Muscle layer of colon (tissue), 2 donors: ENCODE results near the gene MPHOSPH10.
"Not testable (repeated sequence)": the region's sequence is repeated elsewhere in the genome, so short reads cannot be mapped to it uniquely, and the experiment has no call there.

Source experiments
- H3K27ac ChIP-seq: one replicate; pipeline ENCODE4 v1.7.0; 2013; ENCODE audit warnings: low read depth, mild to moderate bottlenecking, low read length, moderate library complexity
- H3K27me3 ChIP-seq, 2 donors: one replicate each; pipeline ENCODE4 v1.7.0; 2013; ENCODE audit warnings: low read length in 2 of 2, mild to moderate bottlenecking in 2 of 2; ENCODE audit not compliant: insufficient read depth in 2 of 2, control insufficient read depth in 1 of 2
- H3K36me3 ChIP-seq: one replicate; pipeline ENCODE4 v1.7.0; 2013; ENCODE audit warnings: mild to moderate bottlenecking, low read length; ENCODE audit not compliant: insufficient read depth
- H3K4me1 ChIP-seq: one replicate; pipeline ENCODE4 v1.7.0; 2013; ENCODE audit warnings: mild to moderate bottlenecking, low read length; ENCODE audit not compliant: insufficient read depth
- H3K4me3 ChIP-seq, 2 donors: one replicate each; pipeline ENCODE4 v1.7.0; 2013; ENCODE audit warnings: low read length in 2 of 2, low read depth in 1 of 2, mild to moderate bottlenecking in 1 of 2, moderate library complexity in 1 of 2
- H3K9ac ChIP-seq: one replicate; pipeline ENCODE4 v1.7.0; 2013; ENCODE audit warnings: low read length
- H3K9me3 ChIP-seq: one replicate; pipeline ENCODE4 v1.7.0; 2013; ENCODE audit warnings: mild to moderate bottlenecking, low read length
- donor health status: abdominal sarcoma.
- donor health status: Adenocarcinoma of cecum.

MPHOSPH10 gene

DNA sequence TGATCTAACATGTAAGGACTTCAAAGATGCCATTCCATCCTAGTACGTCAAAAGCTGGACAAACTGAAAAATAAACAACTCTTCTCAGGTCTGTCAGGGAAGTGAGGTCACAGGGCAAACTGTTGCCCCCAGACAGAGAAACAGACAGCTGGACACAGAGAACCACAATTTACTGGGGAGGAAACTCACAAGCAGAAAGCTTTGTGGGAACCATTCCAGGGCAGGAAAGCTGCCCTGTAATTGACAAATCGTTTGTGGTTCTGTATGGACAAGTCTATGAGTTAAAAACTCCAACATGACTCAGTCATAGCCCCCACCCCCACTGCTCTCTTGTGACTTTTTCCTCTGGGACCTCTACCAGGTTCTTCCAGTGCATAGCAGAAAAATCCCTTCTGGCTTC lies 28.8 kb upstream of the MPHOSPH10 start:
- H3K36me3 ChIP-seq: no peaks in the 10 kb centered on the region
- H3K27me3 ChIP-seq: no peaks in the 10 kb centered on the region
- no peak overlapping the region for H3K27ac ChIP-seq
- no peaks in the 10 kb centered on the region for H3K9me3 ChIP-seq
- H3K4me3 ChIP-seq: no peak overlapping the region
- H3K9ac ChIP-seq: no peak overlapping the region
- no peaks in the 10 kb centered on the region for H3K4me1 ChIP-seq

DNA sequence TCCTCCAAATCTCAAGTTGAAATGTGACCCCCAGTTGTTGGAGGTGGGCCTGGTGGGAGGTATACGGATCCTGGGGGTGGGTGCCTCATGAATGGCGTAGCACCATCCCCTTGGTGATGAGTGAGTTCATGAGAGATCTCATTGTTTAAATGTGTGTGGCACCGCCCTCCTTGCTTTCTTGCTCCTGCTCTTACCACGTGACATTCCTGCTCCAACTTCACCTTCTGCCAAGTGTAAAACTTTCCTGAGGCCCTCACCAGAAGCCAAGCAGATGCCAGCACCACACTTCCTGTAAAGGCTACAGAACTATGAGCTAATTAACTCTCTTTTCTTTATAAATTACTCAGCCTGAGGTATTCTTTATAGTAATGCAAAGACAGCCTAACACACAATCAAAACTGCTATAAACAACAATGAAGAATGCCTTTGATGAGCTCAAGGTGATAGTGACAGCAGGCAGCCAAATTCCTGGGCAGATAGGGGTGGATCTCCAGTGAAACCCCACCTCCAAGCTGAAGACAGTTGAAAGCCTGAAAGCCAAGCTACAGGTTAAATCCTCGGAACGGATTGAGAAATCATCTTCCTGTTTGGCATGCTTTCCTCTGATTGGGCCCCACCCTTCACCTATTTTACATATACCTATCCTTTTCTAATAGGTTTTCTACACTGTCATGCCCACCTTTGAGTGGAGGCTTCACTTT lies 27.3 kb upstream of the MPHOSPH10 start:
- H3K9me3 ChIP-seq: no peaks in the 10 kb centered on the region
- no peak overlapping the region for H3K27ac ChIP-seq
- H3K36me3 ChIP-seq: no peaks in the 10 kb centered on the region
- H3K4me3 ChIP-seq: no peak overlapping the region
- no peak overlapping the region for H3K9ac ChIP-seq
- no peaks in the 10 kb centered on the region for H3K4me1 ChIP-seq
- H3K27me3 ChIP-seq: no peaks in the 10 kb centered on the region

DNA sequence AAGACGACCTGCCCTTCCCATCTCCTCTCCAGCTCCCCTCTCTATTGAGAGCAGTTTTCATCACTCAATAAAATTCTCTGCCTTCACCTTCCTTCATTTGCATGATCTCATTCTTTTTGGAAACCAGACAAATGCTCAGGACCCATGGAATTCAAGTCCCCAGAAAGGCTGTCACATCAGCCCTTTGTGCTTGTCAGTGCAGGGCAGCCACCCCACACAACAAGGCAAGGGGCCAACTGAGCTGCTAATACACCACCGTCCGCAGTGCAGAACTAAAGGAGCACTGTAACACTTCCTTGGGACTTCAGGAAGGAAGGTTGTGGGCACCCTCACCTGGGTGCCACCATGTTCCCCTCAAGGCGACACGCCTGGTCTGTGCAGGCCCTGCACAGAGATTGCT lies 26.6 kb upstream of the MPHOSPH10 start:
- no peak overlapping the region for H3K9ac ChIP-seq
- H3K27me3 ChIP-seq: no peaks in the 10 kb centered on the region
- H3K4me3 ChIP-seq: no peak overlapping the region
- no peak overlapping the region for H3K27ac ChIP-seq
- no peaks in the 10 kb centered on the region for H3K4me1 ChIP-seq
- no peaks in the 10 kb centered on the region for H3K9me3 ChIP-seq
- no peaks in the 10 kb centered on the region for H3K36me3 ChIP-seq

DNA sequence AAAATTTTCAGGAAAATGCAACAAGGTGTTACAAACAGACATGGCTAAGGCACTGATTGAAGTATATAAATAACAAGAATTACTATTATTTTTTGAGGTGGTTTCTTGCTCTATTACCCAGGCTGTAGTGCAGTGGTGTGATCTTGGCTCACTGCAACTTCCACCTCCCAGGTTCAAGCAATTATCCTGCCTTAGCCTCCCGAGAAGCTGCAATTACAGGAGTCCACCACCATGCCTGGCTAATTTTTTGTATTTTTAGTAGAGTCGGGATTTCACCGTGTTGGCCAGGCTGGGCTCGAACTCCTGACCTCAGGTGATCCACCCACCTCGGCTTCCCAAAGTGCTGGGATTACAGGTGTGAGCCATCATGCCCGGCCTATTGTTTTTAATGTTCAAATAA lies 24.0 kb upstream of the MPHOSPH10 start:
- not testable (repeated sequence) for H3K9me3 ChIP-seq, H3K36me3 ChIP-seq, H3K27me3 ChIP-seq, H3K4me3 ChIP-seq, H3K4me1 ChIP-seq, H3K27ac ChIP-seq, H3K9ac ChIP-seq

DNA sequence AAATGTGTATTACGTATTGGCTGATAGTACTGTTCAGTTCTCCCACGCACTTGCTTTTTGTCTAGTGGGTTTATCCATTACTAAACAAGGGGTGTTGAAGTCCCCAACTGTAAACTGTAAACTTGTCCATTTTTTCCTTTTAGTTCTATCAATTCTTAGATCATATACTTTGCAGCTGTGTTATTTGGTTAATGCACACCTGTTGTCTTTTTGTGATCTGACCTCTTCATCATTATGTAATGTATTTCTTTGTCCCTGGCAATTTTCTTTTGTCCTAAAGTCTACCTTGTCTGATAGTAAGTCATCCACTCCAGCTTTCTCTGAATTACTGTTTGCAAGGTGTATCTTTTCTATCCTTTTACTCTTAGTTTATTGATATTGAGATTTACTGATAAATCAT lies 22.3 kb upstream of the MPHOSPH10 start:
- no peak overlapping the region for H3K4me3 ChIP-seq
- no peak overlapping the region for H3K27ac ChIP-seq
- H3K27me3 ChIP-seq: no peaks in the 10 kb centered on the region
- H3K9ac ChIP-seq: no peak overlapping the region
- H3K36me3 ChIP-seq: peaks cover 6% of the 10 kb centered on the region
- no peaks in the 10 kb centered on the region for H3K9me3 ChIP-seq
- no peaks in the 10 kb centered on the region for H3K4me1 ChIP-seq

DNA sequence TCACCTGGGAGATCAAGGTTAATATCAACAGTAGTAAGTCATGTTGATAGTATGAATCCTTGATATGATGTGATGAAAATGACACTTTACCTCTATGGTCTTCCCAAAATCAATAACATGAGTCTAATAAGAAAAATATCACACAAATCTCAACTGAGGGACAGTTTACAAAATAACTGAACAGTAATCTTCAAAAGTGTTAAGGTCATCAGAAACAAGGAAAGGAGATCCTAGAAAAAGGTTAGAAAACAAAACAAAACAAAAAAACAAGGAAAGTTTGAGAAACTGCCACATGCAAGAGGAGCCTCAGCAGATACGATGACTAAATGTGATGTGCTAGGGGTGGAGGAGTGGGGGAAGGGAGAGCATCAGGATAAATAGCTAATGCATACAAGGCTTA lies 16.6 kb upstream of the MPHOSPH10 start:
- H3K36me3 ChIP-seq: peaks cover 36% of the 10 kb centered on the region
- no peak overlapping the region for H3K4me3 ChIP-seq
- no peaks in the 10 kb centered on the region for H3K9me3 ChIP-seq
- H3K9ac ChIP-seq: no peak overlapping the region
- no peaks in the 10 kb centered on the region for H3K27me3 ChIP-seq
- no peaks in the 10 kb centered on the region for H3K4me1 ChIP-seq
- H3K27ac ChIP-seq: no peak overlapping the region

DNA sequence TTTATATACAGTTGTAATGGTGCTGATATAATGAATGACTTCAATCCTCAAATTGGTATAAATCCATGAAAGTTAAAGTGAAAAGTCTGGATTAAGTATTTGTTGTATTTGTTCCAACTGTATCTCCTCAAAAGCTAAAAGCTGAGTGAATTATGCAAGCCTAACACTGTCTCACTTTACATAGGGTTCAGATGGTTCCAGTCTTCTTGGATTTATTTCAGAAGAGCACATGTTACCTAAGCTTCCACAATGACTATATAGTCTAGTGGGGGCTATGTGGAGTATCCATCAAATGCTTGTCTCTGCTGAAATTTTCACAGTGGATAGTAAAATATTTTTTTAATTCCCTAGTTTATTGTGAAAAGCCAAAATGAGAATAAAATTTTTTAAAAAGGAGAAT lies 13.4 kb upstream of the MPHOSPH10 start:
- no peak overlapping the region for H3K9ac ChIP-seq
- H3K27ac ChIP-seq: no peak overlapping the region
- H3K9me3 ChIP-seq: no peaks in the 10 kb centered on the region
- H3K36me3 ChIP-seq: peaks cover 47% of the 10 kb centered on the region
- H3K27me3 ChIP-seq: no peaks in the 10 kb centered on the region
- no peaks in the 10 kb centered on the region for H3K4me1 ChIP-seq
- no peak overlapping the region for H3K4me3 ChIP-seq

DNA sequence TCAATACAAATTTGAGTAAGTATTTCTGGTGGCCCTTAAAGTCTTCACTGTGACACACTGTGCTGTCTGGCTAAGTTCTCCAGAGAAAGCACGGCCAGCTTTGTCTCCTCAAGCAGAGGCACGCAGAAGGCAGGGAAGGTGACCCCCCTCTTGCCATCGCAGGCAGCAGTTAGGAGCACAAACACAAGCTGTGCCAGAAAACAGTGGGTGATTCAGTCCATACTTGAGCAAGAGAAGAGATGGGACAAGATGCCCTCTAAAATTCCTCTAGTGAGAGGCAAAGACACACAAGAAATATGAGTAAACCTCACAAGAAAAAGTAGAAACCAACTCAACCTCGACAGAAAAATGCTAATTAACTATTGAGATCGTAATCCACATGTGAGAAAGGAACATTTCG lies 10.2 kb upstream of the MPHOSPH10 start:
- H3K4me1 ChIP-seq: no peaks in the 10 kb centered on the region
- H3K36me3 ChIP-seq: peaks cover 35% of the 10 kb centered on the region
- H3K9ac ChIP-seq: no peak overlapping the region
- no peak overlapping the region for H3K27ac ChIP-seq
- H3K4me3 ChIP-seq: no peak overlapping the region
- H3K27me3 ChIP-seq: no peaks in the 10 kb centered on the region
- no peaks in the 10 kb centered on the region for H3K9me3 ChIP-seq

DNA sequence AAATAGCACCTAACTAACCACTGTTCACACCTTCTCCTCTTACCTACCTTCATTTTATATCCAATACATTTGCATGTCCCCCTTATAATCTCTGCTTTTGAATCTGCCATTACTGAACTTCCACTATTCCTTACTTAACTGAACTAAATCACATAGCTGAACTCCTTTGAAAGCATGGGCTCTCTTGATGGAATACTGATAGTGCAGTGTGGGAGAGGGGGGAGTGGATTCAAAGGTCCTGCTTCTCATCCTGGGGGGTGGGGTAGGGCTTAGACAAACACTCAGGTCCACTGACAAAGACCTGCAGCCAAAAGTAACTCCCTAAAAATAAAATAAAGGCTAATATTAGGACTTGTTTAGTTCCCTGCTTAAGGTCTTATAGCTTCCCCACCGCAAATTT lies 9.0 kb upstream of the MPHOSPH10 start:
- no peak overlapping the region for H3K4me3 ChIP-seq
- peaks cover 32% of the 10 kb centered on the region for H3K36me3 ChIP-seq
- no peaks in the 10 kb centered on the region for H3K9me3 ChIP-seq
- no peaks in the 10 kb centered on the region for H3K27me3 ChIP-seq
- H3K4me1 ChIP-seq: no peaks in the 10 kb centered on the region
- H3K27ac ChIP-seq: no peak overlapping the region
- no peak overlapping the region for H3K9ac ChIP-seq

DNA sequence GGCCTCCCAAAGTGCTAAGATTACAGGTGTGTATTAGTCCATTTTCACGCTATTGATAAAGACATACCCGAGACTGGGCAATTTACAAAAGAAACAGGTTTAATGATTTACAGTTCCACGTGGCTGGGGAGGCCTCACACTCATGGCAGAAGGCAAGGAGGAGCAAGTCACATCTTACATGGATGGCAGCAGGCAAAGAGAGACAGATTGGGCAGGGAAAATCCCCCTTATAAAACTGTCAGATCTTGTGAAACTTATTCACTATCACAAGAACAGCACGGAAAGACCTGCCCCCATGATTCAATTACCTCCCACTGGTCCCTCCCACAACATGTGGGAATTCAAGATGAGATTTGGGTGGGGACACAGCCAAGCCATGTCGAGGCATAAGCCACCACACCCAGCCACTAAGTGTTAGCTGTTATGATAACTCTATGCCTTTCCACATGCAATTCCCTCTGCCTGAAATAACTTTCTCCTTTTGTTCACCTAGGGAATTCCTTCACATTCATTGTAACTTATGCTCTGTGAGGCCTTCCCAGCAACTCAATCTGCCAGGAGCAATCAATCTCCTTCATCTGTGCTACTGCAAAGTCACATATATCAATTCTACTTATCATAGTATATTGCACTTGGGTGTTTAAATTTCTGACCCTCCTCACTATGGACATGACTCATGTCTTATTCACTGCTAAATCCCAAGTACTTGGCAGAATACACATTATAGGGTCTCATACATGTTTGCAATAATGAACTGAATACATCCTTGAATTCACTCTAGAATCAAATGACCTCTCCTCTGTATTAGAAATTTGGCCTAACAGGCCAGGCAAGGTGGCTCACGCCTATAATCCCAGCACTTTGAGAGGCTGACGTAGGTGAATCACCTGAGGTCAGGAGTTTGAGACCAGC lies 7.8 kb upstream of the MPHOSPH10 start:
- H3K9me3 ChIP-seq: no peaks in the 10 kb centered on the region
- H3K36me3 ChIP-seq: peaks cover 24% of the 10 kb centered on the region
- H3K4me1 ChIP-seq: no peaks in the 10 kb centered on the region
- no peak overlapping the region for H3K27ac ChIP-seq
- H3K27me3 ChIP-seq: no peaks in the 10 kb centered on the region
- H3K4me3 ChIP-seq: no peak overlapping the region
- H3K9ac ChIP-seq: no peak overlapping the region

DNA sequence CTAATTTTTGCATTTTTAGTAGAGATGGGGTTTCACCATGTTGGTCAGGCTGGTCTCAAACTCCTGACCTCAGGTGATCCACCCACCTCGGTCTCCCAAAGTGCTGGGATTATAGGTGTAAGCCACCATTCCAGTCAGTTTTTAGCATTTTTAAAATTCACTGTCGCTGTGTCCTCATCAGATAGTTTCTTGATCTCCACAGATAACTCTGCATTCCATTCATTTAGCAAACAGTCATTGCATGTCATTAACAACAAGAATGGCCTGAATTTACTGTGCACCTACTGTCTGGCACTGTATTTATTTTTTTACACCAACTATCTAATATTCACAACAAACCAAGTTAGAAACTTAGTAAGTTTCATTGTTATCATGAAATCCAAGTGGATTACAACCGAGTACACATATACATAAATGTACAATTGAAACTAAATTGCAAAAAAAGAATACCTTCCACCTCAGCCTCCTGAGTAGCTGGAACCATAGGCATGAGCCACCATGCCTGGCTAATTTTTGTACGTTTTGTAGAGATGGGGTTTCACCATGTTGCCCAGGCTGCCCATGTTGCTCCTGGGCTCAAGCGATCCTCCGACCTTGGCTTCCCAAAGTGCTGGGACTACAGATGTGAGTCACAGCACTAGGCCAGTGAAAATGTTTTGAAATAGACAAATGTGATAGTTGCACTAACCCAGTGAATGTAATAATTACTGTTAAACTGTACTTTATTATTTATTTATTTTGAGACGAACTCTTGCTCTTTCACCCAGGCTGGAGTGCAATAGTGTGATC lies 4.7 kb upstream of the MPHOSPH10 start:
- Histone ChIP-seq H3K4me1 (peaks cover 14% of the 10 kb centered on the region), H3K36me3 (peaks cover 7% of the 10 kb centered on the region), H3K9ac (no peak overlapping the region), H3K27ac (no peak overlapping the region), H3K9me3 (no peaks in the 10 kb centered on the region), H3K4me3 (no peak overlapping the region), H3K27me3 (no peaks in the 10 kb centered on the region)
